Metanephros (tissue), 2 donors: Measurements from ENCODE around the gene FUCA2. TPM values are rescaled to one million over a fixed set of nuclear protein-coding genes. Genes with fewer than 3 reads are reported as not detected.

Experiments
- small RNA-seq: library from RNA; depleted of rRNA; stranded (forward); fragments of <200 nt; gene quantifications from one replicate; pipeline ENCODE3, GENCODE V24; 2014; ENCODE audit warnings: low replicate concordance
- total RNA-seq: library from RNA; depleted of rRNA; stranded (reverse); fragments of >200 nt; gene quantifications from one replicate; pipeline ENCODE4 v1.2.3, GENCODE V29; 2014

Gene FUCA2
- 33.2 TPM for total RNA-seq

GRCh38 chr6:143510991-143511891 lies at the start of gene FUCA2:
Gene FUCA2, minus strand, starts transcription at chr6:143511720. Its CDS starts 86 bp downstream, at chr6:143511634.

GRCh38 chr6:143450453-143451371 lies 60.8 kb downstream of the FUCA2 start, which contains the start of the genes ADAT2 and PEX3:
Gene ADAT2, minus strand, starts transcription at chr6:143450695. Its CDS starts 37 bp downstream, at chr6:143450658.
Gene PEX3, plus strand, starts transcription at chr6:143450805. Its CDS starts 238 bp downstream, at chr6:143451043.

Small RNA genes lying within 50 kb of the gene (small RNA-seq; reads per million reads assigned to genes)
- gene RNA5SP221, result not detected

Other genes starting within 250 kb of the FUCA2 start
- gene ADAT2, start 61.0 kb downstream of the FUCA2 start, total RNA-seq, result 5.9 TPM
- 43.0 TPM for gene PEX3, start 60.9 kb downstream of the FUCA2 start, total RNA-seq
- 74.0 TPM for gene PHACTR2, start 166.2 kb upstream of the FUCA2 start, total RNA-seq